NCI-H2196 (cell line): ENCODE results near the gene LCA5L.

Experiments used
- DNase-seq: peaks from one replicate; lab custom pipeline; 2025; ENCODE audit not compliant: unreplicated experiment; lab: John Stamatoyannopoulos, UW

The LCA5L gene

DNA sequence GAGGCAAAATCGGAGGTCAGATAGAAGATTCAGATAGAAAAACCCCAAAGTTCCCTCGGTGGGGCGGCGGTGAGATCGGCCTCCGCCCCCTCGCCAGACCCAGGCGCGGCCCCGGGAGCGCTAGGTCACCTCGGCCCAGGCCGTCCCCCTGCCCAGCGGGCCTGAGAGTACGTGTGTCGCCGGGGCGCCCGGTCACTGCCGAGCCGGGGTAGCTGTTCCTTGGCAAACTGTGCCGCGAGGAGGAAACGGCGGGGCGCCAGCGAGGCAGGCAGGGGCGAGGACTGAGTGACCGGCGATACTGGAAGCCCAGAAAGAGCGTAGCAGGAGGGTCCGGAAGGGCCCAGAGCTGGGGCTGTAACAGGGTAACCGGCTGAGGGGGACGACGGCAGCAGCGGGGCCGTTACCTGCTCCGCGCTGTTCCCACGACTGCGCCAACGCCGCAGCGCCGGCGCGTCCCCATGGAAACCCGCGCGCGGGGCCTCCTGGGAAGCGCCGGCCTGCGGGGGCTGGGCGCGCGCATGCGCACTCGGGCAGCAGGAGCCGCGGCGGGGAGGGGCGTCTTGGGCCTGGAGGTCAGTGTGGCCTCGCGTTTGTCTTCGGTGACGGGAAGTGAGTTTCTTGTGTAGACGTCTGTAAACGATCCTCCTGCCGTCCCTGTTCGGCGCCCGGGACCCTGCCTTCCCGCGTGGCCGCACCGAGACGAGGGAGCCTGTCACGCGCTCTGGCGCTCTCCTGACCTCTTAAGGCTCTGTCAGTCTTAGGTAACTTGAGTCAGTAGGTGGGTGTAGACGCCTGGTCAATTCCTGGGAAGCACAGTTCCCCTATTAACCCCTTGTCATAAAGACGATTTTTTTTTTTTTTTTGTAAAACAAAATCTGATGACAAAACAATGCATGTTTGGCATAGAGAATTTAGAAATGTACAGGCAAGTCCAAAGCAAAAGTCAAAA lies at the start of gene LCA5L:
Gene LCA5L (minus strand): TSS at position 458 of the 949 bp plus-strand sequence. CDS start 17,285 bp downstream, outside the sequence.
- peak; percentile 94 for DNase-seq

DNA sequence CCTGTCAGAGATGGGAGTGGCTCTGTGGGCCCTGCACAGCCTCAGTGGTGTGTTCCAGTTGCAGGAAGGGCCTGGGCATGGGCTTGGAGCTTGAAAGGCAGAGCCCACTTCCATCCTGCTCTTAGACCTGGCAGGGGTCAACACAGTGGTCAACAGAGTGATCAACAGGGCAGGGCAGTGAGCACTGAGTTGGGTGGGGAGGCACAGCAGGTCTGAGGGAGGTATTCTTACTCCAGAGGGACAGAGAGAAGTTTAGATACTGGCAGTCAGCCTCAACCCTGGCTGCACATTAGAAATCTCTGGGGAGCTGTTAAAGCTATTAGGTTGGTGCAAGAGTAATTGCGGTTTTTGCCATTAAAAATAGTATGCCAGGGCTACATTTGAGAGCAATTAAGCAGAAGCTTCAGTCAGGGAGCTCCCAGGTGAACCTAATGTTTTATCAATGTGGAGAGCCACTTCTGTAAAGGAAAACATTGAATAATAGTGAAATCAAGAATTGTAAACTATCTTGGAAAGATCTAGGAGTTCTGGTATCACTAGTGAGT lies 43.9 kb upstream of the LCA5L start:
- DNase-seq, result no peak

DNA sequence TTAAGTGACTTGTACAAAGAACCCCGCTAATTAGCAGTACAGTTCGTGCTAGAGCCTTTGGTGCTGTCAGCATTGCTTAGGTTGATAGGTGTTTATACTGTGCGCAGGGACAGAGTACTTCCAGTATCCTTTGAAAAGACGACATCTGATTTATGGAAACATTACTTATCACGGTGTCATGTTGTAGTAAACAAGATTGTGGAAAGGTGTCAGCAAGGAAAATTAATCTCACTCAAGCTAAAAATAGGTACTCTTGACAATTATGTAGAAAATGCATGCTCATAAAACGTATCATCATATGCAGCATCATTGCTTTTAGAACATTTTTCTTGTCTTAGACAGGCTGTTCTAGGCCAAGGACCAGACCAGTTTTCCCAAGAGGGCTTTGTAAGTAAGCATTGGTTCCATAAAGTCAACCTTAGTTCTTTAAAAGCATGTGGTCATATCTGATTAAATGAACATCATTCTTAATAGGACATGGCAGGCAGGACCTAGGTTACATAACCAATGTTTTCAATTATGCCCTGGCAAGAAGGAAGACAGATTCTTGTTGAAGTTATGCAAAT lies 39.2 kb upstream of the LCA5L start:
- no peak for DNase-seq

DNA sequence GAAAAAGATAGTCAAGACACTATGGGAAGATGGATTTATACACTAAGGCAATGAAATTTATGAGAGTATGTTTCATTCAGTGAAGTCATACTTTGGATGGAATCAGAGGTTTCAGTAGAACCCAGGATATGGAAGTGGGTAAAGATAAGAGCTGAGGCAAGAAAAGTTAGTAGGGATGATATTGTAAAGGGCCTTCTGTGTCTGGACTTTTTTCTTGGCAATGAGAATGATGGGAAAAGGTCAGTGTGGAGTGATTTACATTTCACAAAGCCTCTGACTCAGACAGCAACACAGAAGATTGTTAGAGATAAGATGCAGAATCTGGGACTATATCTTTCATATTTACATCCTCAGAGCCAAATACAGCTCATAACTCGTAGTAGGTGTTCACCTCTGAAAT lies 38.3 kb upstream of the LCA5L start:
- DNase-seq, result no peak

DNA sequence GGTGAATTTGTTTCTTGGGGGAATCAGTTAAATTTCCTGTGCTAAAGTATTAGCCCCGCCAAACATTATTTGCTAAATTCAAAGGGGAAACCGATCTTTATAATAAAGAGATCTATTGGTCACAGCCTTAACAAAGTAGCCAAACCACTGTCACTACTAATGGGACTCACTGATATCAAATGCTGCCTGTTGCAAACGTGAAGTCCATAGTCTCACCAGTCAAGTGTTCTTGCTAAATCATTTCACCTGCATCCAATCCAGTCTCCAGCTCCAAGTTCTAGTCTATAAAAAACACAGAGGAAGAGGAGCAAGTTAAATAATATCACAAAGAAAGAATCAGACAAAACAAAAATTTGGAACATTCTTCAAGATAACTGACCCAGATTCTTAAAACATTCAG lies 36.3 kb upstream of the LCA5L start:
- DNase-seq, result no peak

DNA sequence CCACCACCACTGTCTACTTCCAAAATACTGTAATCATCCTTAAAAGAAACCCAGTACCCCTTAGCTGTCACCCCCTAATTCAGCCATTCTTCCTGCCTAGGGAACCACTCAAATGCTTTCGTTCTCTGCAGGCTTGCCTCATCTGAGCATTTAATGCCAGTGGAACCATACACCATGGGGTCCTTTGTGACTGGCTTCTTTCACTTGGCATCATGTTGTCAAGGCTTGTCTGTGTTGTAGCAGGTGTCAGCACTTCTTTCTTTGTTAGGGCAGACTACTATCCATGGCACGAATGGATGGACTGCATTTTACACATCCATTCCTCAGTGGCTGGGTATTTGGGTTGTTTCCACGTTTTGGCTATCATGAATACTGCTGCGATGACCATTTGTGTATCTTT lies 34.7 kb upstream of the LCA5L start:
- no peak for DNase-seq

DNA sequence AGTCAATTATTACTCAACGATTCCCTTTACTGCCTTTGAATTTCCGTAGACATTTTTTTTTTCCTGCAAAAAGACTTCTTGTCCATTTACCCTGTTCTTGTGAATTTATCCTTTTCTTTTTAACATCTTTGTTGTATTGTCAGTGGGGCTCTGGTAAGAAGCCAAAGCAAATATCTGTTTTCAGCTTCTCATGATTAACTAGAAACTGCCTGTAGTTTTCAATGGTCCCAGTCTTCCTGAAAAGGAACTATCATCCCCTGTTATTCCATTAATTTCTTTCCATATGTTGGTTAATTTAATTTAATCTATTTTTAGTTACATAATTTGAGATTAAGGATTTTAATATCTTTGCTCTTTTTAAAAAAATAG lies 34.2 kb upstream of the LCA5L start:
- no peak for DNase-seq

DNA sequence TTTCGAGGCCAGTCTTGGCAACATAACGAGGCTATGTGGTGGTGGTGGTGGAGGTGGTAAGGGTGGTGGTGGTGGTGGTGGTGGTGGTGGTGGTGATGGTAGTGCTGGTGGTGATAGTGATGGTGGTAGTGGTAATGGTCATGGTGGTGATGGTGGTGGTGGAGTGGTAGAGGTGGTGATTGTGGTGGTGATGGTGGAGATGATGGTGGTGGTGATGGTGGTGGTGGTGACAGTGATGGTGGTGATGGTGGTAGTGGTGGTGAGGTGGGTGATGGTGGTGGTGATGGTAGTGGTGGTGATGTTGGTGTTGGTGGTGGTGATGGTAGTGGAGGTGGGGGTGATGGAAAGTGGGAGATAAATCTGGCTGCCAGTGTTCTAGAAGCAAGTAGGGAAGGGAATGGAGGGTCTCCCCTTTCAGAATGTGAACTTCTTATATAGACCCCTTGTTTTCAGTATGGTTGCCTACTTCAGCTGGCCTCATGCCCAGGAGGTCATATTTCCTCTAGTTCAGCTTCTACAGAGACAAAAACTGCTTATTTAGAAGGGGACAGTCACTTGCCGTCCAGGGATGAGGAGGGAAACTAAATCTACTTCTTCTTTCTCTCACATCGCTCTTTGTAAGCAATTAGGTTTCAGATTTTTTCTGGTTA lies 33.7 kb upstream of the LCA5L start:
- no peak for DNase-seq

DNA sequence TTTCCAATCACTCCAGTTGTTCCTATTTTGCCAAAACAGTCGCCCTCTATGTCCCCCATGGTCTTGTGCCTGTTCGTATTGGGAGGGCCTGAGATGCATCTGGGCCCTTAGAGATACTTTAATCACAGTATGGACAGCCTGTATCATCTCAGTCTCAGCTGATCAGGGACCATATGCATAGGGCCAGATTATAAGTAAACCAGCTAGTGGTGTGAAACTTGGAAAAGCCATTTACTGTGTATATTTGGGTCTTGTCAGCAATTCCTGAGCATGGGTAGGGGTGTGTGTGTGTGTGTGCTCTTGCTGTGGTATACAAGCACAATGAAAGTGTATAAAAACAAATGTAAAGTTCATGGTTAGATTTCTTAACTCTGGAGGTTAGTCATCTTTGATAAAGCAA lies 29.0 kb upstream of the LCA5L start:
- DNase-seq, result no peak

DNA sequence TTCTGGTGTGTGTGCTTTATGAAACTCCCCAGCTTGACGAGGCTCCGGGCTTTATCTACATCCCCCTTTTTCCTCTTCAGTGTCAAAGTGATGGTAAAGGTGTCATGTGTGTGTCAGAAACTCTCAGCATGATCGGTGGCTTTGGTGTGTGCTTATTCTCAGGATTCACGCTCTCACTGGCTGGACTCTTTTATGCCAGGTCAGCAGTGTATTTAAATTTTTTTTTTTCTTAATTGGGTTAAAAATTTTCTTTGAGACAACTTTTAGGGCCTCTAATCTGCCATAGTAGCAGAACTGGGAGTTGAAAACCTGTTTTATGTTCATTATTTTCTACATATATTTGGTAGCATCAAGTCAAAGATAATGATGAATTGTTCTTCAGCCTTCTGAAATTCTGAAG lies 27.2 kb upstream of the LCA5L start:
- DNase-seq, result no peak

DNA sequence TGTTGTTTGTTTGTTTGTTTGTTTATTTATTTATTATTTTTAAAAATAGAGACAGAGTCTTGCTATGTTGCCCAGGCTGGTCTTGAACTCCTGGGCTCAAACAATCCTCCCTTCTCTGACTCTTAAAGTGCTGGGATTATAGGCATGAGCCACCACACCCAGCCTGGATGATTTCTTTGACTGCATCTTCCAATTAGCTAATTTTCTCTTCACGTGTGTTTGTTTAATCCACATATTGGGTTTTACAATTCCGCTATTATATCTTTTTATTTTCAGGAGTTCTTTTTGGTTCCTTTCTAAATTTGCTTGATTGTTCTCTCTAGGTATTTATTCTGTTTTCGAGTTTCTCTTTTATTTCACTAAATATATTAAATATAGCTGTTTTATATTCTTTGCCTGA lies 26.0 kb upstream of the LCA5L start:
- DNase-seq, result no peak

DNA sequence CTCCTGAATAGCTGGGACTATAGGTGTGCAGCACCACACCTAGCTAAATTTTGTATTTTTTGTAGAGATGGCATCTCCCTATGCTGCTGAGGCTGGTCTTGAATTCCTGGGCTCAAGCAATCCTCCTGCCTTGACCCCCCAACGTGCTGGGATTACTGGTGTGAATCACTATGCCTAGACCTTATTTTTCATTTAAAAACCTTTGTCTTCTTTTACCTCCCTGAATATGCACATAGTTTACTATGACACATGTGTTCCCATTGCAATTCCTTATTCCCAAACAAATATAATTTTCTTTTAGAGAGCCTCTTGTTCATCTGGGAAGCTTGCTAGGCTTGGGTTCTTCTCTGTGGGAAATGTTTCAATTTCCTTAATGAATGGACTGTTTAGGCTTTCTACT lies 23.0 kb upstream of the LCA5L start:
- DNase-seq, result no peak

DNA sequence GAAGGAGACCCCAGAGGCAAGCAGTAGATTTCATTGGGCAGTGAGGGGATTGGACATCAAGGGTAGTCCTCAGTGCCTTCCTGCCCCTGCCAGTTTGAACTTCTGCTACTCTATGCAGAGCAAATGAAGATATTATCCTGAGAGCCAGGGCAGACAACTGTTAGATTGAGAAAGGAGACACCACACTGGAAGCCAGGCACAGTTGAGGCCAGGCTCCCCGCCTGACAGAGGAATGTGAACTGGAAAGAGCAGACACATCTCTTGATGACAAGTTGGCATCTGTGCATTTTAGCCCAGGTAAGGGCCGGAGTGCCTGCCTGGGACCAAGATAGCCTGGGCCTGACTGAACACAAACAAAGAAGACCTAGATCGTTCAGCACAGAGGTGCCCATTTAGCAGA lies 22.2 kb upstream of the LCA5L start:
- no peak for DNase-seq

DNA sequence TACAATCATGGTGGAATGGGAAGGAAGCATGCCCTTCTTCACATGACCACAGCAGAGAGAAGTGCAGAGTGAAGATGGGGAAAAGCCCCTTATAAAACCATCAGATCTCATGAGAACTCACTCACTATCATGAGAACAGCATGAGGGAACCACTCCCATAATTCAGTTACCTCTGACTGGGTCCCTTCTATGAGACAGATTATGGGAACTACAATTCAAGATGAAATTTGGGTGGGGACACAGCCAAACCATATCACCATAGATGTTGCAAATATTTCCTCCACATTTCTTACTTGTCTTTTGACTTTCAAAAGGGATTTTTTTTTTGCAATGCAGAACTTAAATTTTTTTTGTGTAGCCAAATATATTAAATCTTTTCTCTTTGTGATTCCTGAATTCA lies 21.0 kb upstream of the LCA5L start:
- DNase-seq, result no peak

DNA sequence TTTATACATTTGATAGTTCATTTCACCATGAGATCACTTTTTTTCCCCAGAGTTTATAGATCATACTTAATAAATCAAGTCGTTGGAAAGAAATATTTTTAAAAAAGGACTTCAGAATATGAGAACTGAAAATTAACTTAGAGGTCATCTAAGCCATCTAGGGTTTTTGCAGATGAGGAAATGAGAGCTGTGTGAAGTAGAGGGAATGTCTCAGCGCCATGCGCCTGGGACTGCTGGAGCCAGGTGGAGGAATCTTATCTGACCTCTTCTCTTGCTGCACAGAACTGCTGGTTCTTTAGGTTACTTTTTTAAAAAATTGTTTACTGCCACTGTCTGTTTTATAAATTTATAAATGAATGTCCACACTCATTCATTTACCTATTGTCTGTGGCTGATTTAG lies 17.7 kb upstream of the LCA5L start:
- DNase-seq, result no peak

DNA sequence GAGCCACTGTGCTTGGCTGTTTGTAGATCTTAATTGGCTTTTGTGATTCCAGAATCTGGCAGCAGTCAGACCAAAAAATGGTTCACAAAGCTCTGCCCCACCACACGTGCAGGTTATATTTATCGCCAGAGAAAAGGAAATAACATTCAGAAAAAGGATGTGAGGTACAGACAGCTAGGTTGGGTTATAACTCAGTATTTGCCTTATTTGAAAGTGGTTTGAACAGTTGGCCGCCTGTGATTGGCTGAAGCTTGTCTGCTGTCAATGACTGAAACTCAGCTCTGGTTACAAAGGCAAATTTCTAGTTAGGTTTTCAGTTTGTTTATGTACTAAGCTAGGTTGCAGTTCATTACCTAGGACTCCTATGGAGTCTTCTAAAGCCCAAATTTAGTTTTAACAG lies 15.8 kb upstream of the LCA5L start:
- DNase-seq, result no peak

DNA sequence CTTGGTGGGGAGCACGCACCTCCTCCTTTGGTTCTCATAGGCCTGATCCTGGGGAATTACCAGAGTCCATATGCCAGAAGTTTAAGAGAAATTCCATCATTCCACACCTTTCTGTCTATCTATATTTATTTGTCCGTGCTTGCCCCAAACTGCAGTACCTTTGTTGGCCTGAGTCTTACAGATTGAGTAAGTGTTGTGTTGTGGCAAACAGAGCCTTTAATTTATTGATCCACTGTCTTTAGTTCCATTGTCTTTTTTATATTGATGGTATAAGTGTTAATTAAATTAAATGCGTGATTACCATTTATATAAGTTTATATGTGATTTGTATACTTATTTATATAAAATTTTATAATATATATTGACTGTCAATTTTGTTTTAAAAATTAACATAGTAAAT lies 11.1 kb upstream of the LCA5L start:
- DNase-seq, result no peak

DNA sequence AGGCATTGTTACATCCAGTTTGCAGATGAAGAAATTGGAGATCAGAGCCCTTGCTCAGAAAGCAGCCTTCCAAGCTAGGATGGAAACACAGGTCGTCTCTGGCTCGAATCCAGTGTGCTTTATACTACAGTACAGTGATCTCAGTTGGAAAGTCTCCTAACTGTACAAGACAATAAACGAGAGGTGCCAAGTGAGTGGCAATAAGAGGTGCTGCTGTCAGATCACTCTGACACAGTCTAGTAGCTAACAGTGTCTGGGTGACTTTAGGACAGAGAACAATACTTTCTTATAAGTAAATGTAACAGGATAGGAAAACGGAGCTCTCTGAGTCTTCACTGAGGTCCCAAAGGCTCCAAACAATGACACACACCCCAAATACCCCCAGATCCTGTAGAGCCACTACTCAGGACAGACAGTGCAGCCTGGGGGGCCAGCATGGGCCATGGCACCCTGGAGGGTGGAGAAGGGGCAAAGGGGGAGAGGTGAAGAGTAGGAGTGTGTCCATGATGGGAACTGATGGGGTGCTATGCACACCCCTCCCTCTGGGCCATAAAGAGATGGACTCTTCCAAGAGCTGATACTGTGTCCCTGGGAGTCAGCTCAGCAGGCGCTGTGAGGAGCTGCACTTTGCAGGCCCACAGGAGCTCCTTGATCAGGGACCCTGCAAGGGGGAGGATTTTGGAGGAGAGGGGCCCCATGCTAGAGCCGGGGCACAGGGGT lies 9.5 kb upstream of the LCA5L start:
- DNase-seq, result no peak

DNA sequence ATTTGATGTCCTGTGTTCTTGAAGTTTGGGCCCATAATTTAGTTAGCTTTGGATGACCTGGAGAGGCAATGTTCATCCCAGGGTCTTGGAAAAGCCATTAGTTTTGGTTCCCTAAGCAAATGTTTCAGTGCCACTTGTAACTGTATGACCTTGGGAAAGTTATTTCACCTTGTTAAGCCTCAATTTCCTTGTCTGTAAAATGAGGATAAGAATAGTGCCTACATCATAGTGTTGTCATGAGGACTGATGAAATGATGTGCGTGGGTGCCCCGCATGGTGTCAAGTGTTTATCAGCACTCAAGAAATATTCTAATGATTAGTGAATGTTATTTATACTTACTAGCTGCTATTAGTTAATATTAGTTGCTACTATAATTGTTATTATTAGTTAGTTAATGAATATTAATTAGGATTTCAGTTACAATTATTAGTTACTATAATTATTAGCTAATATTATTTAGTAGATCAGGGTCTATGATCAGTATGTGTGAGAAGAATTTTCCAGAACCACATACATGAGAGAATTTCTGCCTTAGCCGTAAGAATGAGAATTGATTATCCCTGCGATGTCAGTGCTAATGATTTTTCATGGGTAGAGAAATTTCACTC lies 8.1 kb upstream of the LCA5L start:
- no peak for DNase-seq

DNA sequence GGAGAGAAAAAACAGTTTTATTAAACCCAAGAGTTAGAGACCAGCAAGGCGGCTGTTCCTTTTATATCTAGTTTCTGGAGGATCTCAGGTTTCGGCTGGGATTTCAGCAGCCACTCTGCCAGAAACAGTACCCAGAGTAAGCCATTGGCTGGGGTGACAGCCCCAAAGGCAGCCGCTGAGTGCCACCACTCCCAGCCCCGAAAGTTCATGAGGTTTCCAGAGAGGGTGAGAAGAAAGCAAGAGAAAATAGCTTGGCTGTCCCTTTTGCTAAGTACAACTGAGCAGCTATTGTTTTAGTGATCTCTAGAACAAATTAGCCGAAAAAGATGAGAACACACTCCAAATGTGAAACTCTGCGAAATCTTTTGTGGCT lies 7.4 kb upstream of the LCA5L start:
- no peak for DNase-seq
